Activated CD4-positive, alpha-beta T cell treated with anti-CD3 and anti-CD28 coated beads for 1 hour (primary cell): ENCODE results near the gene ANP32D.
"Not testable (repeated sequence)": the region's sequence is repeated elsewhere in the genome, so short reads cannot be mapped to it uniquely, and the experiment has no call there.

ENCODE experiments used
- DNase-seq: peaks from one replicate; pipeline ENCODE4 v3.0.0-alpha.2; 2020

Gene ANP32D

DNA sequence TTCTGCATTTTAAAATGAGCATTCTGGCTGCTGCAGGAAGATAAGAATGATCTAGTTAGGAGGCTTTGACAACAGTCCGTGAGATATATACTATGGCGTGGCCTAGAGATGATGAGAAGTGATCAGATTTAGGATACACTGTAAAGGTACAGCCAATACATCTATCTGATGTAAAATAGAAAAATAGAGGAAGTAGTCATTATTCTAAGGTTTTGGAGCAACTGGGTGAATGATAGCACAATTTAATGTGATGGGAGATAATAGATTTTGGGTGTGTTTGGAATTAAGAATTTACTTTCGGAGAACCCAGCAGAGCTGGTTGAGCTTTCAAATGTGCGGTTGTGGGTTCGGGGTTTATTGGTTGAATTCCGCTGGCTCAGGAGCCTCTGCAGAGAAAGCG is at the start of gene ANP32D:
ANP32D (plus strand) TSS at position 301 of the 400 bp plus-strand sequence. CDS start 106 bp downstream, outside the sequence.
- no peak for DNase-seq

DNA sequence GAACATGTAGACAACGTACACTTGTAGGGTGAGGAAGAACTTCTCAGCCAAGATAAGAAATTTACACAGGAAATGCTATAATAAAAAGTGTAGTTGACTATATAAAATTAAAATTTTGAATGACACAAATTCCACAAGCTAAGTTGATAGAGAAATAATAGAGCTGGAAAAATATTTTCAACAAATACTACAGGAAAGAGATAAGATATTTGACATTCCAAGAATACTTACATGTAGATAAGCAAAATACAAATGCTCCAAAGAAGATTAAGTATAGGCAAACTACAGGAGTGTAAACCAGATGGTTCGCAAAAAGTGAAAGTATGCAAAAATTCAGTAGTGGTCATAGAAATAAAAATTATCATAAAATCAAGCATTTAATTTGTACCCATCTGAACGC is 49.2 kb upstream of the ANP32D start:
- no peak for DNase-seq

DNA sequence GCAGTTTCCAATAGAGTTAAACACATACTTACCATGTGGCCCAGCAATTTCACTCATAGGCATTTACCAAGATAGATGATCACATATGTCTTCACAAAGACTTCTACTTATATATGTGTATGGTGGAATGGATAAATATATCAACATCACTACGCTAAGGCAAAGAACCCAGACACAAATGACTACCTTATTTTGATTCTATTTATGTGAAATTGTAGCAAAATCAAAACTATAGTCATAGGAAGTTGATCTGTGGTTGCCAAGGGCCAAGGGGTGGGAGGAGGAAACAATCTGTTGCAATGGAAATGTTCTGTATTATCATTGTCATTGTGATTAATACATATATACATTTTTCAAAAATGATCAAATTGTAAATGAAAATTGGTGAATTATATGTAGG is 47.7 kb upstream of the ANP32D start:
- no peak for DNase-seq

DNA sequence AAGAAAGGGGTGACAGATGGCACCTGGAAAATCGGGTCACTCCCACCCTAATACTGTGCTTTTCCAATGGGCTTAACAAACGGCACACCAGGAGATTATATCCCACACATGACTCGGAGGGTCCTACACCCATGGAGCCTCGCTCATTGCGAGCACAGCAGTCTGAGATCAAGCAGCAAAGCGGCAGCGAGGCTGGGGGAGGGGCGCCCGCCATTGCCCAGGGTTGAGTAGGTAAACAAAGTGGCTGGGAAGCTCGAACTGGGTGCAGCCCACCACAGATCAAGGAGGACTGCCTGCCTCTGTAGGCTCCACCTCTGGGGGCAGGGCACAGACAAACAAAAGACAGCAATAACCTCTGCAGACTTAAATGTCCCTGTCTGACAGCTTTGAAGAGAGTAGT is 38.3 kb upstream of the ANP32D start:
- not testable (repeated sequence) for DNase-seq

DNA sequence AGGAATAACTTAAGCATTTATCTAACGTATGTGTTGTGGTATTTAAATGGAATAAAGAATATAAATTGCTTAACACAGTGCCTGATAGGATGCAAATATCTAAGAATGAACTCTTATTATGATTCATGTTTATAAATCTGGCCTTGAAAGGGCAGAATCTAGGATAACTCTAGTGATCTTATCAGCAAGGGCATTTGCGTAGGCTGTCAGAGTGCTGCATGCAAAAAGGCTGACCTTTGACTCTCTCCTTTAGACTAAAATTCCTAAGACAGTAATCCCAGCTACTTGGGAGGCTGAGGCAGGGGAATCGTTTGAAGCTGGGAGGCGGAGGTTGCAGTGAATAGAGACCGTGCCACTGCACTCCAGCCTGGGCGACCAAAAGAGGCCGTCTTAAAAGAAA is 31.3 kb upstream of the ANP32D start:
- DNase-seq = no peak

DNA sequence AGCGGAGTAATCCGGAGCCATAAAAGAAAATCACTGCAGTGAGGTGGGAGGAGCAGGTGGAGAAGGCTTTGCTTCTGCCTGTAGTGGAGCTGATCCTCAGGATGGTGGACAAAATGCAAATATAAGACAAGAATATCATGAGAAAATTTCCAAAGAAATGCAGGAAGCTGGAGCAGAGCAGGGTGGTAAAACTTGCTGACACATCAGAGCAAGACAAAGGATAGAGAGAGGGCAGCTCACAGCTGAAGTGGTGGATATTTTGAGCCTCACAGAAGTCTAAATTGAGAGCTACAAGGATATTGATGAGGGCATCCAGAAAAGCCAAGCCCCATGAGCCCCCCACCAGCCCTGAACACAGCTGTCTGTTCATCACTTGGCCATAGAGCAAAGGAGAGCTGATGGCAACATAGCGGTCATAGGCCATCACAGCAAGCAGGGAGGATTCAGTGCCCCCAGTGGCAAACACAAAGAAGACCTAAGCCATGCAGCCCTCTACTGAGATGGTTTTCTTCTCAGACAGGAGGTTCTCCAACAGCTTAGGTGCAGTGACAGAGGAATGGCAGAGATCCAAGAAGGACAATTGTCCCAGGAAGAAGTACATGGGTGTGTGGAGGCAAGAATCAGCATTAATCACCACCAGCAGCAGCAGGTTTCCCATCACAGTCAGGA is 30.0 kb upstream of the ANP32D start:
- no peak for DNase-seq

DNA sequence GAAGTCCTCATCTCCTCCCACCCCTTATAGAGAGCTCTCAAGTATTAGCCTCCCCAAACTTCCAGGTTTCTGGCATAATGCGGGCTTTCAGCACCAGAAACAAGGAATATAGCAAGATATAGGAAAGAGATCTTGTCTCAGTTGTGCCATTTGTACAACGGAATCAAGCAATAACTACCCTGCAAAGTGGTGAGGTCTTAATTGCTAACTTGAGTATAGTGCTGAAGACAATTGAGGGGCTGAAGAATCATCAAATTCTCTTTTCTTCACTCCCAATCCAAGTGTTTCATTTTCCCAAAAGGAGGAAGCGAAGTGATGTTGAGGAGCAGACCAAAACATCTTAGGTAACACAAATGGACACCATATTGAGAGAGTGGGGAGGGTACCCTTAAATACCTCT is 26.8 kb upstream of the ANP32D start:
- no peak for DNase-seq

DNA sequence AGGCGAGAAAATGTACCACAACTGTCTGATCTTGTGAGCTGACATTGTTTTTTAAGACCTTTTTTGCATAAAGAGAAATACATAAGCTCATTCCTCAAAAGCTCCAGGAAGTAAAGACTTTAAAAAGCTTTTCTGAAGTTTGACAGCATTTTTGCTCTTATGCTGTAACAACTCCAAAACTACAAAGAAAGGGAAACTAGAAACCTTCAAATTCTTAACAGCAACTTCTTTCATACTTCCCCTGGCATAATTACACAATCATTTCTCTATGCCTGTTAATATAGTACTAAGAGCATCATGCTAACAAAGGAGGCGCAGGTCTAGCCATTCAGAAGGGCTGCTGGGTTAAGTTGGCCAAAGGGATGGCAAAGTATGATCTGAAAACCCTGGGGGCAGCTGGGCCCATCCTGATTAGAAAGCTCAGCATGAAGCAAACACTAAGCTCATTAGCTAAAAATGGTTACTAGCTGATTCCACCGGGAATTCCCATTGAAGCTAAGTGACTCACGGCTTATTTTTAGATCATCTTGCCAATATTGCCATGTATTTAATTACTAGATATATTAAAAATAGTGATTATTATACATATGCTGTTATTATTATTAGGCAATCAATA is 26.1 kb upstream of the ANP32D start:
- no peak for DNase-seq

DNA sequence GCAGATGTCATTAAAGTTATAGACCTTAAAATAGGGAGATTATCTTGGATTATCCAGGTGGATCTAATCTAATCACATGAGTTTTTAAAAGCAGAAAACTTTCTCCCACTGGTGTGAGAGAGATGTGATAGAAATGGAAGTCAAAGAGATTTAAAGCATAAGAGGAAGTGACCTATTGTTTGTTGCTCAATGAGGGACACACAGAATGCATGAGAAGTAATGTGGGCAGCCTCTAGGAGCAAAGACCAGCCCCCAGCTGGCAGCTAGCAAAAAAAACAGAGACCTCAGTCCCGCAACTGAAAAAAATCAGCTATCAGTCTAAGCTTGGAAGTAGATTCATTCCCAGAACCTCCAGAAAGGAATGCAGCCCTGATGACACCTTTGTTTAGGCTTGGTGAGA is 24.6 kb upstream of the ANP32D start:
- DNase-seq = no peak

DNA sequence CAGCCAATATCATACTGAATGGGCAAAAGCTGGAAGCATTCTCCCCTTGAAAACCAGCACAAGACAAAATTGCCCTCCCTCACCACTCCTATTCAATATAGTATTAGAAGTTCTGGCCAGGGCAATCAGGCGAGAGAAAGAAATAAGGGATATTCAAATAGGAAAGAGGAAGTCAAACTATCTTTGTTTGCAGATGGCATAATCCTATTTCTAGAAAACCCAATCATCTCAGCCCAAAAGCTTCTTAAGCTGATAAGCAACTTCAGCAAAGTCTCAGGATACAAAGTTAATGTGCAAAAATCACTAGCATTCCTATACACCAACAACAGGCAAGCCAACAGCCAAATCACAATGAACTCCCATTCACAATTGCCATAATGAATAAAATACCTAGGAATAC is 21.0 kb upstream of the ANP32D start:
- no peak for DNase-seq

DNA sequence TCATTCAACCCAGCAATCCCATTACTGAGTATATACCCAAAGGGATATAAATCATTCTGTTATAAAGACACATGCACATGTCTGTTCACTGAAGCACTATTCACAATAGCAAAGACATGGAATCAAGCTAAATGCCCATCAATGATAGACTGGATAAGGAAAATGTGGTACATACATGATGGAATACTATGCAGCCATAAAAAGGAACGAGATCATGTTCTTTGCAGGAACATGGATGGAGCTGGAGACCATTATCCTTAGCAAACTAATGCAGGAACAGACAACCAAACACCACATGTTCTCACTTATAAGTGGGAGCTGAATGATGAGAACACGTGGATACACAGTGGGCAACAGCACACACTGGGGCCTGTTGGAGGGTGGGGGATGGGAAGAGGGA is 19.4 kb upstream of the ANP32D start:
- DNase-seq = not testable (repeated sequence)

DNA sequence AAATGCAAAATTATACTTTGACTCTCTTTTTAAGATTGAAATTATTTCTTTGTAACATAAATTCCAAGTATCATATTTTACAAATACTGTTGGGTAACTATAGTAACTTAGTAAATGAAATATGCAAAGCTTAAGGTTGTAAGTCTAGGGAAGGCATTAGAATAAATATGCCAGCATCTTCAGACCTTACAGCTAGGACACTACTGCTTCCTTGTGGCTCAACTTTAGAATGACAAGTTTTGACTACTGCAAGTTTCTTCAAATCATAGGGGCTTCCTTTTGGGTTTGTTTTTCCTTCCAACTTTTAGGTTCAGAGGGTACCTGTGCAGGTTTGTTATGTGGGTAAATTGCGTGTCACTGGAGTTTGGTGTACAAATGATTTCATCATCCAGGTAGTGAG is 17.7 kb upstream of the ANP32D start:
- no peak for DNase-seq

DNA sequence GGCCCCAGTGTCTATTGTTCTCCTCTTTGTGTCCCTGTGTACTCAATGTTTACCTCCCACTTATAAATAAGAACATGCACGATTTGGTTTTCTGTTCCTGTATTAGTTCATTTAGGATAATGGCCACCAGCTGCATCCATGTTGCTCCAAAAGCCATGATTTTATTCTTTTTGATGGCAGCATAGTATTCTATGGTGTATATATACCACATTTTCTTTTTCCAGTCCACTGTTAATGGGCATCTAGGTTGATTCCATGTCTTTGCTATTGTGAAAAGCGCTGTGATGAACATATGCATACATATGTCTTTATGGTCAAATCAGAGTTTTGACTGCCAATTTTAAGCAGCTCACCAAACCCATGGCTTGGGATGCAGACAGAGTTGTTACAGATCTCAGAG is 17.2 kb upstream of the ANP32D start:
- DNase-seq = no peak

DNA sequence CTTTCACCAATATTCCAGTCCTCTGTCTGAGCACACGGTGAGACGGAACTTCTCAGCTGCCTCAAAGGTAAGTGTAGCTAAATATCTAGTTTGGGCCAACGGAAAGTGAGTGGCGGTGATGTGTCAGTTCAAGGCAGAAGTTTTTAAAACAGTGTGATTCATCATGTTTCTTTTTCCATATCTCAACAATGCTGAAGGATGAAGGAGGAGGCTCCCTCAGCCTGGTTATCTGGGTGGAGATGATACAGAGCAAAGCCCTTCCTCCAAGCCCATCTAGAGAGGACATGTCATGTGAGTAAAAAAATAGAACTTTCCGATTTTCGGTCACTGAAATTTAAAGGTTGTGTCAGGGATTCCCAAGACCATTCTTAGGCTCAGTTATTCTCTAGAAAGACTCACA is 13.1 kb upstream of the ANP32D start:
- no peak for DNase-seq

DNA sequence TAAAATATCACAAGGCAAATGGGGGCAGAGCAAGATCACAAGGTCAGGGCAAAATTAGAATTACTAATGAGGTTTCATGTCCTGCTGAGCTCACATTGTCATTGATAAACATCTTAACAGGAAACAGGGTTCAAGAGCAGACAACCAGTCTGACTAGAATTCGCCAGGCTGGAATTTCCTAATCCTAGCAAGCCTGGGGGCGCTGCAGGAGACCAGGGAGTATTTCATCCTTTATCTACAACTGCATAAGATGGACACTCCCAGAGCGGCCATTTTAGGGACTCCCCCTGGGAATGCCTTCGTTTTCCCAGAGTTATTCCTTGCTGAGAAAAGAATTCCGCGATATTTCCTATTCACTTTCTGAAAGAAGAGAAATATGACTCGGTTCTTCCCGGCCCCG is 3.3 kb upstream of the ANP32D start:
- DNase-seq = not testable (repeated sequence)

DNA sequence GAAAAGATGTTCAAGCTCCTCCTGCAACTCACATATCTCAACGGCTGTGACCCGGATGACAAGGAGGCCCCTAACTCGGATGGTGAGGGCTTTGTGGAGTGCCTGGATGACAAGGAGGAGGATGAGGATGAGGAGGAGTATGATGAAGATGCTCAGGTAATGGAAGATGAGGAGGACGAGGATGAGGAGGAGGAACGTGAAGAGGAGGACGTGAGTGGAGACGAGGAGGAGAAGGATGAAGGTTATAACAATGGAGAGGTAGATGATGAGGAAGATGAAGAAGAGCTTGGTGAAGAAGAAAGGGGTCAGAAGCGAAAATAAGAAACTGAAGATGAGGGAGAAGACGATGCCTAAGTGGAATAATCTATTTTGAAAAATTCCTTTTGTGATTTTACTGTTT is 702 bp downstream of the ANP32D start:
- no peak for DNase-seq

DNA sequence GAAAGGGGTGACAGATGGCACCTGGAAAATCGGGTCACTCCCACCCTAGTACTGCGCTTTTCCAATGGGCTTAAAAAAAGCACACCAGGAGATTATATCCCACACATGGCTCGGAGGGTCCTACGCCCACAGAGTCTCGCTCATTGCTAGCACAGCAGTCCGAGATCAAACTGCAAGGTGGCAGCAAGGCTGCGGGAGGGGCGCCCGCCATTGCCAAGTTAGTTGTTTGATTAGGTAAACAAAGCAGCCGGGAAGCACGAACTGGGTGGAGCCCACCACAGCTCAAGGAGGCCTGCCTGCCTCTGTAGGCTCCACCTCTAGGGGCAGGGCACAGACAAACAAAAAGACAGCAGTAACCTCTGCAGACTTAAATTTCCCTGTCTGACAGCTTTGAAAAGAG is 2.1 kb downstream of the ANP32D start:
- not testable (repeated sequence) for DNase-seq

DNA sequence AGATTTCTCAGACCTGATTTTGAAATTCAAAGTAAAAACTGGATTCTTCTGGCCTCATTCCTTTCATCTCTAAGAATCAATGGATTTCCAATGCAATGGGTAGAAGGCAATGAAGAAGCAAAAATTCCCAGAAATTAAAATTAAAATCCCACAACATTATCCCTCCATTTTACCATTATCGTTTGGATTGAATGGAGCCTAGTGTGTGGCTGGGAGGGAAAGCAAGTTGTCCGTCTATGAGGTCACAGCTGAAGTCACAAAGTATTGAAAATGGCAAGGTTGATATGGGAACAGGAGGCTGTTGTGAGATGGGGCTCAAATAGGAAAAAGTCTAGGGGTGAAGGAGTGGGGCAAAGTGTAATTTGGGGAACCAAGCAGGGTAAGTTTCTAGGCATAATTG is 9.8 kb downstream of the ANP32D start, which contains the start of gene C12orf54:
C12orf54 (plus strand) TSS at position 301 of the 400 bp plus-strand sequence. CDS start 799 bp downstream, outside the sequence.
- DNase-seq = no peak

DNA sequence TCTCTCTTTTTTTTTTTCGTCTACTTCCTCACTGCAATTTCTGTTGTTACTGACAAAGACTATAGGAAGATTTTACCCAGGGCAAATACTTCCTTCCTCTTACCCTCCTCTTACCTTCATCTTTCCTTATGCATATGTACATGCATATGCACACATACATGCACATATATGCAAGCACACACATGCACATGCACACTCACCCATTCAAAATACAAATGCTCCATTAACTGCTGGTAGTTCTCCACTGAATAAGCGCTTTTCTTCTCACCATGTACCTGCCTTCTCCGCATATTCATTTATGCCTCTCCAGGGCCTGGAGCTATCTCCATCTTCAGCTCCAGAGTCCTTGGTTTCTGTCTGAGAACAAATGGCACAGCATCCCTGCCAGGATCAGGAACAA is 10.6 kb downstream of the ANP32D start:
- no peak for DNase-seq

DNA sequence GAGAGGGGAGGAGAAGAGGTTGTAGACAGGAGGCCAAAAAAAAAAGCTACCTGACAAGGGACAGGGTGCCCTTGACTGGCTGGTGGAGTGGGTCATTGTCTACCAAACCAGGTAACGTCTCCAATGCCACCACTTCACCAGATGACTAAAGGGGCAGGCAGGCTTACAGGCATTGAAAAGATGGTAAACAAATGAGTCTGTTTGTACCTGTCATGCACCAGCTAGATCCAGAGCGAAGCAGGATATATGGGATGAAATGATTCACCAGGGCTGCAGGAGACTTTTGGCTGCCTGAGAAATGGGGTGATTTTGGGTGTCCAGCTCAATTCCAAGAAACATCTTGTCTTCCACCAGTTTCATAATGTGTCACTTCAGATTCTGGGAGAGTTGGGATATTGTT is 13.9 kb downstream of the ANP32D start:
- no peak for DNase-seq

DNA sequence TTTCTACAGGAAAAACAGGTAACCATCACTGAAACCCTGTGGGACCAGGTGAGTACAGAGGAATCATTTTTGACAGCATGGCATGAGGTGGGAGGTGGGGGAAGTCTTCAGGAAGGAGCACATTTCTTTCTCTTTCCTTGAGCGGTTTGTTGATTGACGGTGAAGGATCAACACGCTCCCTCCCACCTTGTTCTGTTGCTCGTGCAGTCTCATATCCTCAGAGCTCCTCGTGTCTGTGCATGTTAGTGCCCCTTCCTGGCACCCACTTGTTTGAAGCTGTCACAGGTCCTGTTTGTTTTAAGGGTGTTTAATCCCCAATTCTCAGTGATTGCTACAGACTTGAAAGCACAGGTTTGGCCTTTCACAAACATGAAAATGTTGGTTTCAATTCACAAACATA is 14.3 kb downstream of the ANP32D start:
- DNase-seq = no peak

DNA sequence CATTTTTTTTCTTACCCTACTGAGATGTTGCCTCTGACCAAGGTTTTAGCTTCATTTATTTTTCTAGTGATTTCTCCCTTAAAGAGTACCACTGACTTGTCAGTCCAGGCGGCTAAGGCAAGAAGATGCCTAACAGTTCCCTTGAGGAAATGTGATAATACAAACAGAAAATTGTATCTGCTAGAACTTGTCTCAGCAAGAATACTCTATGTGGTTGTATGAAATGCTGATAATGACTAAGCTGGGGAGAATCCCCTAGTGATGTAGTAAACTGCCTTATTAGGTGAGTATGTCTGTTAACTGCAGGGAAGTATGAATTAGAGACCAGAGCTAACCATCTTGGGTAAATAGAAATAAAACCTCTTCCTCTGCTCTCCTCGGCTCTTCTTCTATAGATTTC is 16.7 kb downstream of the ANP32D start:
- DNase-seq = no peak

DNA sequence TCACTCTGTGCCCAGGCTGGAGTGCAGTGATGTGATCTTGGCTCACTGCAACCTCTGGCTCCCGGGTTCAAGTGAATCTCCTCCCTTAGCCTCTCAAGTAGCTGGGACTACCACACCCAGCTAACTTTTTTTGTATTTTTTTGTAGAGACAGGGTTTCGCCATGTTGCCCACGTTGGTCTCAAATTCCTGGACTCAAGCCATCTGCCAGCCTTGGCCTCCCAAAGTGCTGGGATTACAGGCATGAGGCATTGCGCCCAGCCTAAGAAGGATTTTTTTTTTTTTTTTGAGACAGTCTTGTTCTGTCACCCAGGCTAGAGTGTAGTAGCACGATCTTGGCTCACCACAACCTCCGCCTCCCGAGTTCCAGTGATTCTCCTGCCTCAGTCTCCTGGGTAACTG is 17.1 kb downstream of the ANP32D start:
- DNase-seq = not testable (repeated sequence)

DNA sequence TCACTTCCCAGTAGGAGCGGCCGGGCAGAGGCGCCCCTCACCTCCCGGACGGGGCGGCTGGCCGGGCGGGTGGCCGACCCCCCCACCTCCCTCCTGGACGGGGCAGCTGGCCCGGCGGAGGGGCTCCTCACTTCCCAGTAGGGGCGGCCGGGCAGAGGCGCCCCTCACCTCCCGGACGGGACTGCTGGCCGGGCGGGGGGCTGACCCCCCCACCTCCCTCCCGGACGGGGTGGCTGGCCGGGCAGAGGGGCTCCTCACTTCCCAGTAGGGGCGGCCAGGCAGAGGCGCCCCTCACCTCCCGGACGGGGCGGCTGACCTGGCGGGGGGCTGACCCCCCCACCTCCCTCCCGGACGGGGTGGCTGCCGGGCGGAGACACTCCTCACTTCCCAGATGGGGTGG is 27.9 kb downstream of the ANP32D start:
- DNase-seq = not testable (repeated sequence)

DNA sequence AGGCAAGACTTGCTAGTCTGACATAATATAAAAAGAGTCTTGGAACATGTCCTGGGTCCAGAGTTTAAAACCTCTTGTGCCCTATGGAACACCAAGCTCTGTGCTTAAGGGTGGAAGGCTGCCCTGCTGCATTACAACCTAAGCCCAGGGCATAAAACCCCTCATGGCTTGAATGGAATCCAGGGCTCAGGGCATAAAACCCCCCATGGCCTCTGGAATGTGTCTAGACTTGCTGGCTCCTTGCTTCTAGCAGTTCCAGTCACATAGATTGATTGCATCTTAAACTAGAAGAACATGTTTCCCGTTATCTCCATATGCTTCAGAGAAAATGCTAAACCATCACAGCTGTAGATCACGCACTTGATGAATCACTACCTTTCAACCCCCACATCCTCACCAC is 34.5 kb downstream of the ANP32D start:
- DNase-seq = not testable (repeated sequence)
